Stomach smooth muscle (tissue), 2 donors: ENCODE results near the gene SCAF8.
"Not testable (repeated sequence)": the region's sequence is repeated elsewhere in the genome, so short reads cannot be mapped to it uniquely, and the experiment has no call there.

Experiments
- H3K27ac ChIP-seq: one replicate; pipeline ENCODE4 v1.7.0; 2013; ENCODE audit warnings: mild to moderate bottlenecking, low read length, inconsistent platforms
- H3K27me3 ChIP-seq, 2 donors: one replicate each; pipeline ENCODE4 v1.7.0; 2013; ENCODE audit warnings: low read length in 2 of 2; ENCODE audit not compliant: insufficient read depth in 2 of 2, control insufficient read depth in 1 of 2
- H3K36me3 ChIP-seq, 2 donors: one replicate each; pipeline ENCODE4 v1.7.0; 2013; ENCODE audit warnings: low read length in 2 of 2; ENCODE audit not compliant: control insufficient read depth in 2 of 2, insufficient read depth in 2 of 2
- H3K4me1 ChIP-seq: one replicate; pipeline ENCODE4 v1.7.0; 2013; ENCODE audit warnings: low read length; ENCODE audit not compliant: control insufficient read depth, insufficient read depth
- H3K4me3 ChIP-seq, 2 donors: one replicate each; pipeline ENCODE4 v1.7.0; 2013; ENCODE audit warnings: low read length in 2 of 2
- H3K9ac ChIP-seq, 2 donors: one replicate each; pipeline ENCODE4 v1.7.0; 2013; ENCODE audit warnings: low read length in 2 of 2, mild to moderate bottlenecking in 1 of 2
- H3K9me3 ChIP-seq, 2 donors: one replicate each; pipeline ENCODE4 v1.7.0; 2013; ENCODE audit warnings: low read length in 2 of 2; ENCODE audit not compliant: control insufficient read depth in 2 of 2
- donor health status: healthy.
- donor health status: Pancreatic carcinoma.

The SCAF8 gene

GRCh38 chr6:154709621-154710020 is 23.6 kb upstream of the SCAF8 start:
- H3K9ac ChIP-seq = no peak overlapping the region
- H3K9me3 ChIP-seq = no peaks in the 10 kb centered on the region
- H3K4me3 ChIP-seq = no peak overlapping the region
- no peak overlapping the region for H3K27ac ChIP-seq
- no peaks in the 10 kb centered on the region for H3K36me3 ChIP-seq
- no peaks in the 10 kb centered on the region for H3K4me1 ChIP-seq
- no peaks in the 10 kb centered on the region for H3K27me3 ChIP-seq

- H3K36me3 ChIP-seq = no peaks in the 10 kb centered on the region
- no peaks in the 10 kb centered on the region for H3K27me3 ChIP-seq
- H3K9ac ChIP-seq = no peak overlapping the region
- H3K9me3 ChIP-seq = no peaks in the 10 kb centered on the region
- no peaks in the 10 kb centered on the region for H3K4me1 ChIP-seq
- H3K27ac ChIP-seq = no peak overlapping the region
- H3K4me3 ChIP-seq = no peak overlapping the region
These were observed 22.5 kb upstream of the SCAF8 start for GRCh38 chr6:154710689-154711088.

GRCh38 chr6:154715446-154715845 is 17.8 kb upstream of the SCAF8 start:
- Histone ChIP-seq H3K27me3 (no peaks in the 10 kb centered on the region), H3K4me1 (no peaks in the 10 kb centered on the region), H3K9me3 (peaks cover 0 to 3% of the 10 kb centered on the region in 2 donors), H3K27ac (no peak overlapping the region), H3K4me3 (no peak overlapping the region), H3K36me3 (no peaks in the 10 kb centered on the region), H3K9ac (no peak overlapping the region)

GRCh38 chr6:154716350-154716749 is 16.9 kb upstream of the SCAF8 start:
- not testable (repeated sequence) for H3K27me3 ChIP-seq, H3K4me1 ChIP-seq, H3K9me3 ChIP-seq, H3K27ac ChIP-seq, H3K9ac ChIP-seq, H3K36me3 ChIP-seq, H3K4me3 ChIP-seq

GRCh38 chr6:154719433-154719832 is 13.8 kb upstream of the SCAF8 start:
- peaks cover 0 to 3% of the 10 kb centered on the region in 2 donors for H3K9me3 ChIP-seq
- H3K4me1 ChIP-seq = no peaks in the 10 kb centered on the region
- no peak overlapping the region for H3K4me3 ChIP-seq
- no peak overlapping the region for H3K9ac ChIP-seq
- H3K27me3 ChIP-seq = no peaks in the 10 kb centered on the region
- H3K36me3 ChIP-seq = no peaks in the 10 kb centered on the region
- no peak overlapping the region for H3K27ac ChIP-seq

- Histone ChIP-seq H3K9ac (no peak overlapping the region), H3K36me3 (no peaks in the 10 kb centered on the region), H3K27me3 (no peaks in the 10 kb centered on the region), H3K4me1 (no peaks in the 10 kb centered on the region), H3K9me3 (peaks cover 0 to 3% of the 10 kb centered on the region in 2 donors), H3K27ac (no peak overlapping the region), H3K4me3 (no peak overlapping the region)
These were observed 13.4 kb upstream of the SCAF8 start for GRCh38 chr6:154719854-154720253.

GRCh38 chr6:154721460-154721859 is 11.8 kb upstream of the SCAF8 start:
- Histone ChIP-seq H3K4me3 (no peak overlapping the region), H3K36me3 (no peaks in the 10 kb centered on the region), H3K27ac (no peak overlapping the region), H3K9ac (no peak overlapping the region), H3K9me3 (peaks cover 0 to 3% of the 10 kb centered on the region in 2 donors), H3K4me1 (no peaks in the 10 kb centered on the region), H3K27me3 (no peaks in the 10 kb centered on the region)

- H3K27ac ChIP-seq = no peak overlapping the region
- no peak overlapping the region for H3K9ac ChIP-seq
- H3K27me3 ChIP-seq = no peaks in the 10 kb centered on the region
- peaks cover 2% of the 10 kb centered on the region for H3K4me1 ChIP-seq
- H3K4me3 ChIP-seq = no peak overlapping the region
- no peaks in the 10 kb centered on the region for H3K36me3 ChIP-seq
- no peaks in the 10 kb centered on the region for H3K9me3 ChIP-seq
These were observed 6.3 kb upstream of the SCAF8 start for GRCh38 chr6:154726887-154727286.

- Histone ChIP-seq H3K9ac (peak overlapping the region; percentile 86 to 89), H3K27me3 (no peaks in the 10 kb centered on the region), H3K4me3 (no peak overlapping the region), H3K4me1 (peaks cover 20% of the 10 kb centered on the region), H3K27ac (peak overlapping the region; percentile 96), H3K9me3 (no peaks in the 10 kb centered on the region), H3K36me3 (no peaks in the 10 kb centered on the region)
These were observed 1.7 kb upstream of the SCAF8 start for GRCh38 chr6:154731296-154732218.

- Histone ChIP-seq H3K27ac (peak overlapping the region; percentile 96), H3K4me1 (peaks cover 24% of the 10 kb centered on the region), H3K36me3 (peaks cover 0 to 4% of the 10 kb centered on the region in 2 donors), H3K9ac (peak overlapping the region; percentile 86 to 89), H3K9me3 (no peaks in the 10 kb centered on the region), H3K4me3 (peak overlapping the region; percentile 73 to 90), H3K27me3 (no peaks in the 10 kb centered on the region)
These were observed 556 bp upstream of the SCAF8 start for GRCh38 chr6:154732538-154733182.
